ENCODE results near the gene LYST.

Gene LYST

GRCh38 chr1:235746245-235746644 lies 120.5 kb downstream of the LYST start:
- Histone ChIP-seq H3K27me3 (ENCODE audit: control insufficient read depth, insufficient read depth, low read length) (no peaks in the 10 kb centered on the region), H3K4me3 (ENCODE audit: low read depth, low read length) (no peak overlapping the region), H2AFZ (no peak overlapping the region), H3K9me3 (ENCODE audit: control insufficient read depth, low read length) (no peaks in the 10 kb centered on the region), H3K27ac (no peak overlapping the region), H3K79me2 (no peaks in the 10 kb centered on the region), H3K36me3 (ENCODE audit: control insufficient read depth, insufficient read depth, low read length) (no peaks in the 10 kb centered on the region), H3K9ac (no peak overlapping the region), H3K4me2 (ENCODE audit: low read length) (no peak overlapping the region), H3K4me1 (no peaks in the 10 kb centered on the region)
- TF ChIP-seq, protein P1, sequence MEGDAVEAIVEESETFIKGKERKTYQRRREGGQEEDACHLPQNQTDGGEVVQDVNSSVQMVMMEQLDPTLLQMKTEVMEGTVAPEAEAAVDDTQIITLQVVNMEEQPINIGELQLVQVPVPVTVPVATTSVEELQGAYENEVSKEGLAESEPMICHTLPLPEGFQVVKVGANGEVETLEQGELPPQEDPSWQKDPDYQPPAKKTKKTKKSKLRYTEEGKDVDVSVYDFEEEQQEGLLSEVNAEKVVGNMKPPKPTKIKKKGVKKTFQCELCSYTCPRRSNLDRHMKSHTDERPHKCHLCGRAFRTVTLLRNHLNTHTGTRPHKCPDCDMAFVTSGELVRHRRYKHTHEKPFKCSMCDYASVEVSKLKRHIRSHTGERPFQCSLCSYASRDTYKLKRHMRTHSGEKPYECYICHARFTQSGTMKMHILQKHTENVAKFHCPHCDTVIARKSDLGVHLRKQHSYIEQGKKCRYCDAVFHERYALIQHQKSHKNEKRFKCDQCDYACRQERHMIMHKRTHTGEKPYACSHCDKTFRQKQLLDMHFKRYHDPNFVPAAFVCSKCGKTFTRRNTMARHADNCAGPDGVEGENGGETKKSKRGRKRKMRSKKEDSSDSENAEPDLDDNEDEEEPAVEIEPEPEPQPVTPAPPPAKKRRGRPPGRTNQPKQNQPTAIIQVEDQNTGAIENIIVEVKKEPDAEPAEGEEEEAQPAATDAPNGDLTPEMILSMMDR (IDR thresholded peaks at IDR 0.05) = no peak

- no peaks in the 10 kb centered on the region for H3K9me3 ChIP-seq (ENCODE audit: control insufficient read depth, low read length)
- no peak overlapping the region for H3K4me2 ChIP-seq (ENCODE audit: low read length)
- no peak overlapping the region for H3K27ac ChIP-seq
- H2AFZ ChIP-seq = no peak overlapping the region
- H3K4me3 ChIP-seq (ENCODE audit: low read depth, low read length) = no peak overlapping the region
- H3K9ac ChIP-seq = no peak overlapping the region
- no peaks in the 10 kb centered on the region for H3K79me2 ChIP-seq
- TF ChIP-seq, protein P1 (IDR thresholded peaks at IDR 0.05) = no peak
- no peaks in the 10 kb centered on the region for H3K4me1 ChIP-seq
- H3K27me3 ChIP-seq (ENCODE audit: control insufficient read depth, insufficient read depth, low read length) = no peaks in the 10 kb centered on the region
- no peaks in the 10 kb centered on the region for H3K36me3 ChIP-seq (ENCODE audit: control insufficient read depth, insufficient read depth, low read length)
These were observed 121.1 kb downstream of the LYST start for GRCh38 chr1:235745503-235746136.

DNA sequence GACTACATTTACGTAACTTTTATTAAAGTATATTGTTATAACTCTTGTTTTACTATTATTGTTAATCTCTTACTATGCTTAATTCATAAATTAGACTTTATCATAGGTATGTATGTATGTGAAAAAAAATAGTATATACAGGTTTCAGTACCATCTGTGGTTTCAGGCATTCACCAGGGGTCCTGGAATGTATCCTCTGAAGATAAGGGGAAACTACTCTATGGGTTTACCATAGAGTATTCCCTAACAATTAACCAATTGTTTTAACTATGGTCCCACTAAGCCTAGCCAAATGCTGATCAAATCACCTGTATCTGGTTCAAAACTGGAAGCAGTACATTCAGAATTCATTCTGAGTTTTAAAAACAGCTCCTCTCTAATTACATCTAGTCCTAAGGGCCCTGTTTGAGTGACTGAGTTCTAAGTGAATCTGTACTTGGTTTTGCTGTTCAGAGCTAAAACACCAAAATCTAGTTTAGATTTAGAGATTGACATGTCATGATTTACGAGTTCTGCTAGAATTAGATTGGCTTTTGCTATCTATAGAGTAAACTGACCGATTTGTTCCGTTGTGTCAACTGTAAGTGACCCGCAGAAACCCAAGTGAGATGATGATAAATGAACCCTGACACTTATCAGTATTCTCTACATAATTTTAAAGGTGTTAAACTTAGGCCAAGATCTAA lies 123.6 kb downstream of the LYST start:
- Histone ChIP-seq H3K79me2 (no peaks in the 10 kb centered on the region), H3K27me3 (ENCODE audit: control insufficient read depth, insufficient read depth, low read length) (no peaks in the 10 kb centered on the region), H3K4me3 (ENCODE audit: low read depth, low read length) (no peak overlapping the region), H3K36me3 (ENCODE audit: control insufficient read depth, insufficient read depth, low read length) (no peaks in the 10 kb centered on the region), H3K27ac (no peak overlapping the region), H3K9me3 (ENCODE audit: control insufficient read depth, low read length) (no peaks in the 10 kb centered on the region), H3K4me1 (no peaks in the 10 kb centered on the region), H2AFZ (no peak overlapping the region), H3K4me2 (ENCODE audit: low read length) (no peak overlapping the region), H3K9ac (no peak overlapping the region)
- TF ChIP-seq, protein P1 (IDR thresholded peaks at IDR 0.05) = no peak

- H3K27me3 ChIP-seq (ENCODE audit: control insufficient read depth, insufficient read depth, low read length) = no peaks in the 10 kb centered on the region
- H2AFZ ChIP-seq = no peak overlapping the region
- no peaks in the 10 kb centered on the region for H3K79me2 ChIP-seq
- no peak overlapping the region for H3K9ac ChIP-seq
- no peak overlapping the region for H3K4me2 ChIP-seq (ENCODE audit: low read length)
- no peaks in the 10 kb centered on the region for H3K36me3 ChIP-seq (ENCODE audit: control insufficient read depth, insufficient read depth, low read length)
- no peak overlapping the region for H3K4me3 ChIP-seq (ENCODE audit: low read depth, low read length)
- H3K27ac ChIP-seq = no peak overlapping the region
- no peaks in the 10 kb centered on the region for H3K9me3 ChIP-seq (ENCODE audit: control insufficient read depth, low read length)
- H3K4me1 ChIP-seq = no peaks in the 10 kb centered on the region
- TF ChIP-seq, protein P1 (IDR thresholded peaks at IDR 0.05) = no peak
These were observed 125.4 kb downstream of the LYST start for GRCh38 chr1:235741294-235741693.

GRCh38 chr1:235739631-235740030 lies 127.1 kb downstream of the LYST start:
- Histone ChIP-seq H3K9me3 (ENCODE audit: control insufficient read depth, low read length) (no peaks in the 10 kb centered on the region), H3K27ac (no peak overlapping the region), H2AFZ (no peak overlapping the region), H3K4me1 (no peaks in the 10 kb centered on the region), H3K9ac (no peak overlapping the region), H3K4me2 (ENCODE audit: low read length) (no peak overlapping the region), H3K79me2 (no peaks in the 10 kb centered on the region), H3K4me3 (ENCODE audit: low read depth, low read length) (no peak overlapping the region), H3K27me3 (ENCODE audit: control insufficient read depth, insufficient read depth, low read length) (no peaks in the 10 kb centered on the region), H3K36me3 (ENCODE audit: control insufficient read depth, insufficient read depth, low read length) (no peaks in the 10 kb centered on the region)
- TF ChIP-seq, protein P1 (IDR thresholded peaks at IDR 0.05) = no peak

Measured in parathyroid adenoma (tissue), 2 donors.